HCT116 (cell line): ENCODE results near the gene TET2. TPM values are rescaled to one million over a fixed set of nuclear protein-coding genes. Genes with fewer than 3 reads are reported as not detected.

Experiments
- ATAC-seq: fragments of 200-7000 bp; cut with Tn5 transposase; 2 replicates; pipeline ENCODE4 v1.9.1; 2020; ENCODE audit warnings: mild to moderate bottlenecking, moderate library complexity
- BruUV-seq: library from RNA; stranded (reverse); fragments of 400-500 nt; replicated peaks from 2 replicates; lab custom pipeline; 2021; lab: Mats Ljungman, UMichigan
- CTCF ChIA-PET: fragments of 300-600 bp; sonication (Branson Sonifier 250); formaldehyde crosslinking; loops from one replicate; lab custom pipeline; 2021; ENCODE audit warnings: antibody characterized with exemption; lab: Charles Lee
- POLR2A ChIA-PET: fragments of 300-600, 350-600 bp; sonication (Branson Sonifier 250); formaldehyde crosslinking; loops from one replicate; lab custom pipeline; 2021; ENCODE audit warnings: antibody characterized with exemption; lab: Charles Lee
- RAD21 ChIA-PET, 2 experiments: fragments of 300-600 bp; sonication (Branson Sonifier 250); formaldehyde crosslinking; loops; one replicate each; lab custom pipeline; 2023; ENCODE audit warnings: low total read pairs in 2 of 2; ENCODE audit not compliant: uncharacterized antibody in 2 of 2, unreplicated experiment in 2 of 2, low non-redundant PET in 1 of 2; lab: Charles Lee
- DNase-seq: peaks from one replicate; pipeline ENCODE4 v3.0.0-alpha.2; 2010; ENCODE audit warnings: low read depth, low spot score
- H2AFZ ChIP-seq: fragments of 200-600 bp; shearing (Covaris generic), sonication (generic); 2 replicates; pipeline ENCODE4 v1.6.1; 2017; ENCODE audit warnings: low read depth, mixed run types, mixed read lengths, antibody characterized with exemption, low read length; ENCODE audit not compliant: poor library complexity, severe bottlenecking
- H3K27ac ChIP-seq: 2 replicates; pipeline ENCODE4 v1.5.1; 2012; ENCODE audit warnings: low read depth, low read length
- H3K27me3 ChIP-seq: fragments of 200-600 bp; sonication (generic); 2 replicates; pipeline ENCODE4 v1.6.1; 2016; ENCODE audit warnings: mixed run types, low read length, mixed read lengths; ENCODE audit not compliant: insufficient read depth
- H3K36me3 ChIP-seq, 2 experiments: fragments of 200-500 bp in 1 of 2; fragments of 200-600 bp in 1 of 2; sonication (Bioruptor generic) in 1 of 2; sonication (generic) in 1 of 2; 2 replicates each; pipeline versions ENCODE4 v1.5.1 to v1.6.1; 2014 to 2016; ENCODE audit warnings: low read length in 2 of 2, inconsistent platforms in 1 of 2, mixed read lengths in 1 of 2, mixed run types in 1 of 2; ENCODE audit not compliant: insufficient read depth in 2 of 2, control insufficient read depth in 1 of 2
- H3K4me1 ChIP-seq, 2 experiments: fragments of 200-600 bp in 1 of 2; sonication (generic) in 1 of 2; 2 replicates each; pipeline versions ENCODE4 v1.5.1 to v1.6.1; 2012 to 2017; ENCODE audit warnings: low read length in 2 of 2, inconsistent platforms in 1 of 2, mild to moderate bottlenecking in 1 of 2, mixed read lengths in 1 of 2, mixed run types in 1 of 2, moderate library complexity in 1 of 2; ENCODE audit not compliant: insufficient read depth in 2 of 2, control insufficient read depth in 1 of 2
- H3K4me2 ChIP-seq: fragments of 200-600 bp; sonication (generic); 2 replicates; pipeline ENCODE4 v1.6.1; 2017; ENCODE audit warnings: mixed run types, low read length, mixed read lengths
- H3K4me3 ChIP-seq, 2 experiments: fragments of 200-600 bp in 1 of 2; sonication (generic) in 1 of 2; replicated peaks in 1 of 2; 2 replicates each; pipeline ENCODE4 v1.5.1; 2011 to 2016; ENCODE audit warnings: low read length in 2 of 2, control low read depth in 1 of 2, low read depth in 1 of 2, mild to moderate bottlenecking in 1 of 2, mixed read lengths in 1 of 2, mixed run types in 1 of 2
- H3K79me2 ChIP-seq: fragments of 200-600 bp; sonication (generic); 2 replicates; pipeline ENCODE4 v1.6.1; 2017; ENCODE audit warnings: mild to moderate bottlenecking, mixed run types, low read length, moderate library complexity, mixed read lengths; ENCODE audit not compliant: insufficient read depth
- H3K9ac ChIP-seq: fragments of 200-600 bp; sonication (generic); 2 replicates; pipeline ENCODE4 v1.6.1; 2016; ENCODE audit warnings: low read length, mixed read lengths
- H3K9me2 ChIP-seq: fragments of 200-600 bp; sonication (generic), shearing (Covaris generic); 2 replicates; pipeline ENCODE4 v1.6.1; 2017; ENCODE audit warnings: mixed run types, mild to moderate bottlenecking, moderate library complexity; ENCODE audit not compliant: insufficient read depth
- H3K9me3 ChIP-seq, 2 experiments: fragments of 200-500 bp in 1 of 2; fragments of 200-600 bp in 1 of 2; sonication (Bioruptor generic) in 1 of 2; sonication (generic) in 1 of 2; 2 replicates each; pipeline ENCODE4 v1.6.1; 2014 to 2017; ENCODE audit warnings: low read length in 2 of 2, mixed read lengths in 2 of 2, inconsistent platforms in 1 of 2, low read depth in 1 of 2, mild to moderate bottlenecking in 1 of 2, mixed run types in 1 of 2, moderate library complexity in 1 of 2; ENCODE audit not compliant: control insufficient read depth in 1 of 2, insufficient read depth in 1 of 2
- H4K20me1 ChIP-seq: fragments of 200-600 bp; sonication (generic), shearing (Covaris generic); 2 replicates; pipeline ENCODE4 v1.6.1; 2017; ENCODE audit warnings: mixed run types, mild to moderate bottlenecking, moderate library complexity; ENCODE audit not compliant: insufficient read depth
- ATF3 ChIP-seq: IDR thresholded peaks from 2 replicates; pipeline ENCODE4 v1.6.1; 2012
- CBX3 ChIP-seq: IDR thresholded peaks from 2 replicates; pipeline ENCODE4 v1.6.1; 2012; ENCODE audit warnings: low read depth
- ELF1 ChIP-seq: IDR thresholded peaks from 2 replicates; pipeline ENCODE4 v1.6.1; 2012; ENCODE audit warnings: low read depth, borderline replicate concordance
- EZH2phosphoT487 ChIP-seq: fragments of 200-600 bp; IDR thresholded peaks from 2 replicates; pipeline ENCODE4 v1.6.1; 2018; ENCODE audit warnings: antibody characterized with exemption, borderline replicate concordance
- FOSL1 ChIP-seq: IDR thresholded peaks from 2 replicates; pipeline ENCODE4 v1.6.1; 2012; ENCODE audit warnings: low read depth
- RAD21 ChIP-seq: IDR thresholded peaks from 2 replicates; pipeline ENCODE4 v1.6.1; 2012; ENCODE audit warnings: low read depth, mild to moderate bottlenecking
- REST ChIP-seq: IDR thresholded peaks from 2 replicates; pipeline ENCODE4 v1.6.1; 2012; ENCODE audit warnings: low read depth
- SP1 ChIP-seq: IDR thresholded peaks from 2 replicates; pipeline ENCODE4 v1.6.1; 2012; ENCODE audit warnings: low read depth
- TCF7L2 ChIP-seq: IDR thresholded peaks from 2 replicates; pipeline ENCODE4 v1.7.0; 2011; ENCODE audit warnings: borderline replicate concordance, inconsistent platforms; ENCODE audit not compliant: insufficient read depth, insufficient read length; ENCODE audit errors: extremely low read depth
- YY1 ChIP-seq: IDR thresholded peaks from 2 replicates; pipeline ENCODE4 v1.6.1; 2011; ENCODE audit warnings: low read length, low read depth, moderate library complexity, mild to moderate bottlenecking; ENCODE audit not compliant: insufficient replicate concordance; ENCODE audit errors: extremely low read depth
- ZNF274 ChIP-seq: fragments of 200-500 bp; sonication (Bioruptor generic); IDR thresholded peaks from 2 replicates; pipeline ENCODE4 v1.6.1; 2014; ENCODE audit warnings: mild to moderate bottlenecking, low read depth, low read length, inconsistent platforms
- intact Hi-C: fragments of 100-400 bp; cut with micrococcal nuclease; formaldehyde crosslinking; loops from 2 replicates; pipeline ENCODE4 v1.10.0; 2022
- total RNA-seq: library from RNA; stranded (reverse); gene quantifications from one replicate; pipeline ENCODE4 v1.2.1, GENCODE V29; 2021; ENCODE audit not compliant: unreplicated experiment

TET2 gene
- total RNA-seq, 1 experiment from 2014 or later, result 9.7 TPM

- H4K20me1 ChIP-seq, result no peaks in the 10 kb centered on the region
- H3K27ac ChIP-seq, result no peak overlapping the region
- no peak for DNase-seq
- H3K27me3 ChIP-seq, result no peaks in the 10 kb centered on the region
- BruUV-seq, result no TSS peak
- no peaks in the 10 kb centered on the region for H3K36me3 ChIP-seq
- ATAC-seq, result no peak
- no peak overlapping the region for H3K4me3 ChIP-seq
- TF ChIP-seq SP1, result no peak
- TF ChIP-seq ZNF274, result no peak
- TF ChIP-seq EZH2phosphoT487, result no peak
- no peak for TF ChIP-seq ATF3
- no peak for TF ChIP-seq YY1
- TF ChIP-seq REST, result no peak
- no peak for TF ChIP-seq ELF1
- no peak for TF ChIP-seq TCF7L2
- TF ChIP-seq CBX3, result no peak
- TF ChIP-seq FOSL1, result no peak
- no peak for TF ChIP-seq RAD21
- no peak overlapping the region for H3K9ac ChIP-seq
- ChIA-PET RAD21 (no interaction called here), CTCF (no interaction called here), POLR2A (no interaction called here)
- no peaks in the 10 kb centered on the region for H3K79me2 ChIP-seq
- H2AFZ ChIP-seq, result no peak overlapping the region
- intact Hi-C loops, result no loop called here
- no peak overlapping the region for H3K4me2 ChIP-seq
- H3K9me3 ChIP-seq, result no peaks in the 10 kb centered on the region
- H3K4me1 ChIP-seq, result no peaks in the 10 kb centered on the region
- H3K9me2 ChIP-seq, result no peaks in the 10 kb centered on the region
Measured at GRCh38 chr4:105282489-105282888, 135.8 kb downstream of the TET2 start.
